ENCODE results near the gene CHCHD10. TPM values are rescaled to one million over a fixed set of nuclear protein-coding genes. Genes with fewer than 3 reads are reported as not detected.

CHCHD10 gene
- total and polyA plus RNA-seq, 12 donors, result 4.6 to 528 (median 142) TPM

DNA sequence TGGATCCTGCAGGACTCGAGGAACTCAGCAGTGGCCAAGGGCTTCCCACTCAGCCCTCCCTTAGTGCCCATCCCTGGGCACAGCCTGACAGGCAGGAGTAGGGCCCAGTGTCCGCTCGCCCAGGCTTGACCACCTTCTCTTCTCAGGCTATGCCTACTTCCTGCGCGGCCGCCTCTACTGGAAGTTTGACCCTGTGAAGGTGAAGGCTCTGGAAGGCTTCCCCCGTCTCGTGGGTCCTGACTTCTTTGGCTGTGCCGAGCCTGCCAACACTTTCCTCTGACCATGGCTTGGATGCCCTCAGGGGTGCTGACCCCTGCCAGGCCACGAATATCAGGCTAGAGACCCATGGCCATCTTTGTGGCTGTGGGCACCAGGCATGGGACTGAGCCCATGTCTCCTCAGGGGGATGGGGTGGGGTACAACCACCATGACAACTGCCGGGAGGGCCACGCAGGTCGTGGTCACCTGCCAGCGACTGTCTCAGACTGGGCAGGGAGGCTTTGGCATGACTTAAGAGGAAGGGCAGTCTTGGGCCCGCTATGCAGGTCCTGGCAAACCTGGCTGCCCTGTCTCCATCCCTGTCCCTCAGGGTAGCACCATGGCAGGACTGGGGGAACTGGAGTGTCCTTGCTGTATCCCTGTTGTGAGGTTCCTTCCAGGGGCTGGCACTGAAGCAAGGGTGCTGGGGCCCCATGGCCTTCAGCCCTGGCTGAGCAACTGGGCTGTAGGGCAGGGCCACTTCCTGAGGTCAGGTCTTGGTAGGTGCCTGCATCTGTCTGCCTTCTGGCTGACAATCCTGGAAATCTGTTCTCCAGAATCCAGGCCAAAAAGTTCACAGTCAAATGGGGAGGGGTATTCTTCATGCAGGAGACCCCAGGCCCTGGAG is 15.7 kb upstream of the CHCHD10 start:
- H3K36me3 ChIP-seq (replicated peaks in 1 of 2), result no peaks in the 10 kb centered on the region
- TF ChIP-seq POLR2A (IDR thresholded peaks at IDR 0.05), result no peak
- TF ChIP-seq, protein P1, sequence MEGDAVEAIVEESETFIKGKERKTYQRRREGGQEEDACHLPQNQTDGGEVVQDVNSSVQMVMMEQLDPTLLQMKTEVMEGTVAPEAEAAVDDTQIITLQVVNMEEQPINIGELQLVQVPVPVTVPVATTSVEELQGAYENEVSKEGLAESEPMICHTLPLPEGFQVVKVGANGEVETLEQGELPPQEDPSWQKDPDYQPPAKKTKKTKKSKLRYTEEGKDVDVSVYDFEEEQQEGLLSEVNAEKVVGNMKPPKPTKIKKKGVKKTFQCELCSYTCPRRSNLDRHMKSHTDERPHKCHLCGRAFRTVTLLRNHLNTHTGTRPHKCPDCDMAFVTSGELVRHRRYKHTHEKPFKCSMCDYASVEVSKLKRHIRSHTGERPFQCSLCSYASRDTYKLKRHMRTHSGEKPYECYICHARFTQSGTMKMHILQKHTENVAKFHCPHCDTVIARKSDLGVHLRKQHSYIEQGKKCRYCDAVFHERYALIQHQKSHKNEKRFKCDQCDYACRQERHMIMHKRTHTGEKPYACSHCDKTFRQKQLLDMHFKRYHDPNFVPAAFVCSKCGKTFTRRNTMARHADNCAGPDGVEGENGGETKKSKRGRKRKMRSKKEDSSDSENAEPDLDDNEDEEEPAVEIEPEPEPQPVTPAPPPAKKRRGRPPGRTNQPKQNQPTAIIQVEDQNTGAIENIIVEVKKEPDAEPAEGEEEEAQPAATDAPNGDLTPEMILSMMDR (IDR thresholded peaks at IDR 0.05), result no peak
- H3K9me3 ChIP-seq (replicated peaks in 1 of 3), result no peaks in the 10 kb centered on the region
- WGBS, 4 donors, result 76 to 88% (median 84%) methylated on average over 9 to 15 of the region's 15 CpGs
- H3K27ac ChIP-seq, result no peak overlapping the region
- intact Hi-C loops (cut with DNase I), result no loop called here
- no peak overlapping the region for H3K4me3 ChIP-seq
- peaks cover 14 to 19% of the 10 kb centered on the region in 2 donors for H3K4me1 ChIP-seq (replicated peaks in 1 of 2)
- no peak for DNase-seq
- no peaks in the 10 kb centered on the region for H3K27me3 ChIP-seq

- WGBS, 4 donors, result 71 to 96% (median 95%) methylated on average over 1 of the region's 1 CpG; no CpG with 5 or more reads in 1 of the 4 donors
- intact Hi-C loops (cut with DNase I), result no loop called here
Measured at GRCh38 chr22:23782703-23783102, 14.9 kb upstream of the CHCHD10 start.

DNA sequence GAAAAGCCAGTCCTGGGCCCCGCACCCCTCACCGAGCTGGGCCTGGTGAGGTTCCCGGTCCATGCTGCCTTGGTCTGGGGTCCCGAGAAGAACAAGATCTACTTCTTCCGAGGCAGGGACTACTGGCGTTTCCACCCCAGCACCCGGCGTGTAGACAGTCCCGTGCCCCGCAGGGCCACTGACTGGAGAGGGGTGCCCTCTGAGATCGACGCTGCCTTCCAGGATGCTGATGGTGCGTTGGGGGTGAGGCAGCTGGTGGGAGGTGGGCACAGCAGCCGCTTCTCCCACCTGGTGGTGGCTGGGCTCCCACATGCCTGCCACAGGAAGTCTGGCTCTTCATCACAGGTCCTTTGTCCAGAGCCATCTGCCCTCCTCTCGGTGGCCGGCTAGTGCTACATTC is 14.5 kb upstream of the CHCHD10 start:
- DNase-seq, result no peak
- WGBS, 4 donors, result 90 to 96% (median 93%) methylated on average over 12 to 16 of the region's 16 CpGs
- Histone ChIP-seq H3K36me3 (replicated peaks in 1 of 2) (no peaks in the 10 kb centered on the region), H3K27ac (no peak overlapping the region), H3K27me3 (no peaks in the 10 kb centered on the region), H3K9me3 (replicated peaks in 1 of 3) (no peaks in the 10 kb centered on the region), H3K4me3 (no peak overlapping the region), H3K4me1 (replicated peaks in 1 of 2) (peaks cover 6 to 7% of the 10 kb centered on the region in 2 donors)
- intact Hi-C loops (cut with DNase I), result no loop called here
- TF ChIP-seq, protein P1 (IDR thresholded peaks at IDR 0.05), result no peak
- TF ChIP-seq POLR2A (IDR thresholded peaks at IDR 0.05), result no peak

More at GRCh38 chr22:23782703-23783102, 14.9 kb upstream of the CHCHD10 start:
- H3K4me1 ChIP-seq (replicated peaks in 1 of 2), result peaks cover 7 to 11% of the 10 kb centered on the region in 2 donors
- no peak for DNase-seq
- H3K27me3 ChIP-seq, result no peaks in the 10 kb centered on the region
- no peaks in the 10 kb centered on the region for H3K36me3 ChIP-seq (replicated peaks in 1 of 2)
- TF ChIP-seq, protein P1 (IDR thresholded peaks at IDR 0.05), result no peak
- TF ChIP-seq POLR2A (IDR thresholded peaks at IDR 0.05), result no peak
- H3K27ac ChIP-seq, result no peak overlapping the region
- no peaks in the 10 kb centered on the region for H3K9me3 ChIP-seq (replicated peaks in 1 of 3)
- no peak overlapping the region for H3K4me3 ChIP-seq

DNA sequence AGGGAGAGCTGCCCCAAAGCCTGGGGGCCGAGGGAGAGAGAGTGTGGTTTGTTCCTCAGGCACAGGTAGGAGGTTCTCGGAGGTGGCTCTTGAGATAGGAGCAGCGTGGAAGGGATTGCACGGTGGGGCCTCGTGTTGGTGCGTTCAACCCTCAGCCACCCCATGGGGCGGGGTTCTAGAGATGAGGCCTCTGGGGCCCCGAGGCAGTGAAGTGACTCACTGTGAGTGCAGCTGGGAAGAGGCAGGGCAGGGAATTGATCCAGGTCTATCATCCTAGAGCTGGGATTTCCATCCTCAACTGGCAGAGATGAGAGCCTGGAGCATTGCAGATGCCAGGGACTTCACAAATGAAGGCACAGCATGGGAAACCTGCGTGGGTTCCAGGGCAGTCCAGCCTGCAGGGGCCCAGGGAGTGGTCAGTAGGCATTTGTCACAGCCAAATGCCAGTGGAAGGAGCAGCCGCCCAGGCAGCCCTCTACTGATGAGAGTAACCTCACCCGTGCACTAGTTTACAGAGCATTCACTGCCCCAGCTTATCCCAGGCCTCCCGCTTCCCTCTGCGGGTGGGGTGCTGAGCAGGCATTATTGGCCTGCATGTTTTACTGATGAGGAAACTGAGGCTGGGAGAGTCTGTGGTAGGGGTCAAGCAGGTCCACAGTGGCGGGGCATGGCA is 13.9 kb upstream of the CHCHD10 start:
- TF ChIP-seq POLR2A (IDR thresholded peaks at IDR 0.05), result no peak
- TF ChIP-seq, protein P1 (IDR thresholded peaks at IDR 0.05), result no peak
- 62 to 88% (median 79%) methylated on average over 8 to 14 of the region's 14 CpGs for WGBS, 4 donors
- no peaks in the 10 kb centered on the region for H3K9me3 ChIP-seq (replicated peaks in 1 of 3)
- intact Hi-C loops (cut with DNase I), result no loop called here
- DNase-seq, result no peak
- H3K27ac ChIP-seq, result no peak overlapping the region
- H3K36me3 ChIP-seq (replicated peaks in 1 of 2), result no peaks in the 10 kb centered on the region
- H3K4me3 ChIP-seq, result no peak overlapping the region
- no peaks in the 10 kb centered on the region for H3K27me3 ChIP-seq
- peaks cover 6 to 7% of the 10 kb centered on the region in 2 donors for H3K4me1 ChIP-seq (replicated peaks in 1 of 2)

Measured in adrenal gland (tissue), 12 donors.